K562 (cell line): ENCODE data around the gene KNTC1. TPM values are rescaled to one million over a fixed set of nuclear protein-coding genes. Genes with fewer than 3 reads are reported as not detected.

Source experiments
- ATAC-seq: fragments of 200-7000 bp; cut with Tn5 transposase; 3 replicates; pipeline ENCODE4 v1.9.1; 2020; ENCODE audit warnings: moderate library complexity
- BruUV-seq: library from RNA; stranded (reverse); fragments of 400-500 nt; replicated peaks from 2 replicates; lab custom pipeline; 2021; lab: Mats Ljungman, UMichigan
- CTCF ChIA-PET: fragments of 300-600 bp; formaldehyde crosslinking; extraction: SDS; loops from one replicate; lab custom pipeline; 2021; ENCODE audit warnings: low intra/inter-chr PET ratio; lab: Yijun Ruan, JAX
- POLR2A ChIA-PET: fragments of 300-600, 350-650 bp; sonication (Branson Sonifier 250); formaldehyde crosslinking; extraction: SDS; loops from one replicate; lab custom pipeline; 2021; ENCODE audit warnings: antibody characterized with exemption, inconsistent platforms; lab: Yijun Ruan, JAX
- DNase-seq, 4 experiments: peaks; one replicate each; pipeline versions ENCODE4 v3.0.0 to v3.0.0-alpha.2; 2011 to 2018; ENCODE audit warnings: low spot score in 3 of 4, mixed read lengths in 3 of 4; ENCODE audit errors: extremely low read depth in 1 of 4
- FAIRE-seq: peaks from 2 replicates; lab custom pipeline; 2011; peaks lifted over from hg19 to GRCh38; lab: Jason Lieb, UNC
- H2AFZ ChIP-seq: 2 replicates; pipeline ENCODE4 v1.6.0; 2011; ENCODE audit warnings: low read depth, low read length, control low read depth, inconsistent platforms
- H3K27ac ChIP-seq: fragments of 200-600 bp; 3 replicates; pipeline ENCODE4 v1.8.0; 2011; ENCODE audit warnings: low read depth, mild to moderate bottlenecking, control low read depth, inconsistent platforms, low read length, moderate library complexity, mixed read lengths; ENCODE audit errors: extremely low read depth
- H3K27me3 ChIP-seq, 2 experiments: fragments of 300-600 bp in 1 of 2; 2 replicates in 1 of 2; 3 replicates in 1 of 2; pipeline versions ENCODE4 v1.6.0 to v1.8.0; 2011; ENCODE audit warnings: inconsistent platforms in 2 of 2, low read length in 2 of 2, mild to moderate bottlenecking in 1 of 2, mixed read lengths in 1 of 2, moderate library complexity in 1 of 2; ENCODE audit not compliant: control insufficient read depth in 2 of 2, insufficient read depth in 2 of 2
- H3K36me3 ChIP-seq: fragments of 300-600 bp; 3 replicates; pipeline ENCODE4 v1.8.0; 2011; ENCODE audit warnings: mild to moderate bottlenecking, low read length, inconsistent platforms; ENCODE audit not compliant: control insufficient read depth, insufficient read depth
- H3K4me1 ChIP-seq, 2 experiments: fragments of 200-600 bp in 1 of 2; replicated peaks in 1 of 2; 2 replicates in 1 of 2; 3 replicates in 1 of 2; pipeline versions ENCODE4 v1.5.1 to v1.8.0; 2011; ENCODE audit warnings: inconsistent platforms in 2 of 2, low read length in 2 of 2, mild to moderate bottlenecking in 1 of 2, mixed read lengths in 1 of 2, moderate library complexity in 1 of 2; ENCODE audit not compliant: control insufficient read depth in 2 of 2, insufficient read depth in 2 of 2
- H3K4me2 ChIP-seq: 2 replicates; pipeline ENCODE4 v1.6.1; 2011; ENCODE audit warnings: low read length, control low read depth, inconsistent platforms, mixed read lengths; ENCODE audit not compliant: insufficient read depth
- H3K4me3 ChIP-seq: fragments of 200-600 bp; sonication (generic), shearing (Covaris generic); 2 replicates; pipeline ENCODE4 v1.5.1; 2016; ENCODE audit warnings: control low read depth, inconsistent platforms
- H3K79me2 ChIP-seq: fragments of 200-600 bp; 3 replicates; pipeline ENCODE4 v1.8.0; 2011; ENCODE audit warnings: low read length, inconsistent platforms; ENCODE audit not compliant: control insufficient read depth, insufficient read depth
- H3K9ac ChIP-seq, 2 experiments: 2 replicates each; pipeline versions ENCODE4 v1.6.0 to v1.6.1; 2011; ENCODE audit warnings: low read depth in 2 of 2, low read length in 2 of 2, control low read depth in 1 of 2, inconsistent platforms in 1 of 2, mild to moderate bottlenecking in 1 of 2, mixed read lengths in 1 of 2; ENCODE audit not compliant: insufficient read depth in 1 of 2
- H3K9me1 ChIP-seq: one replicate; pipeline ENCODE4 v1.6.0; 2011; ENCODE audit warnings: inconsistent platforms, mild to moderate bottlenecking, low read length, moderate library complexity; ENCODE audit not compliant: control insufficient read depth, insufficient read depth
- H3K9me3 ChIP-seq: replicated peaks from 2 replicates; pipeline ENCODE4 v1.5.1; 2011; ENCODE audit warnings: low read depth, low read length, inconsistent platforms; ENCODE audit not compliant: control insufficient read depth, insufficient read depth
- H4K20me1 ChIP-seq: replicated peaks from 2 replicates; pipeline ENCODE4 v1.6.1; 2011; ENCODE audit warnings: low read length, inconsistent platforms, mixed read lengths; ENCODE audit not compliant: control insufficient read depth, insufficient read depth
- DDX20 ChIP-seq: fragments of 450-650 bp; IDR thresholded peaks from 2 replicates; pipeline ENCODE4 v1.6.1; 2016; ENCODE audit warnings: missing genetic modification characterization, low read depth, mild to moderate bottlenecking, missing compliant biosample characterization, moderate library complexity
- PTBP1 ChIP-seq: fragments of 200-400 bp; formaldehyde crosslinking; IDR thresholded peaks from 2 replicates; pipeline ENCODE4 v1.6.1; 2017; ENCODE audit warnings: low read depth, low read length
- SRF ChIP-seq, 2 experiments: fragments of 250-450, 450-650 bp in 1 of 2; sonication (Bioruptor Pico) in 1 of 2; sonication (generic) in 1 of 2; formaldehyde crosslinking; IDR thresholded peaks; 2 replicates each; pipeline versions ENCODE4 v1.5.0 to v1.5.1; 2020 to 2022; ENCODE audit warnings: mild to moderate bottlenecking in 1 of 2, missing genetic modification reagents in 1 of 2
- ZBTB26 ChIP-seq: fragments of 450-650 bp; formaldehyde crosslinking; IDR thresholded peaks from 2 replicates; pipeline ENCODE4 v1.4.0; 2022; ENCODE audit warnings: missing genetic modification characterization
- ZNF668 ChIP-seq: fragments of 250-450 bp; sonication (Bioruptor Pico); IDR thresholded peaks from 2 replicates; pipeline ENCODE4 v1.8.0; 2022; ENCODE audit warnings: mild to moderate bottlenecking, inconsistent platforms
- ZNF830 ChIP-seq: fragments of 250-450 bp; sonication (Bioruptor Pico); IDR thresholded peaks from 2 replicates; pipeline ENCODE4 v1.5.0; 2021; ENCODE audit warnings: mild to moderate bottlenecking
- WGBS: fragments of 100-300 bp; shearing (Covaris generic); methylation state at CpG from one replicate; pipeline ENCODE4 v1.1.6; 2016; ENCODE audit warnings: low coverage, mixed read lengths; ENCODE audit not compliant: insufficient coverage; ENCODE audit errors: missing lambda C conversion rate; 5-methylcytosine and 5-hydroxymethylcytosine counted together
- in situ Hi-C: fragments of 300-500 bp; cut with MboI; formaldehyde crosslinking; loops from 4 replicates; pipeline ENCODE4 v1.15.0; 2018; ENCODE audit warnings: inconsistent platforms, mixed read lengths
- intact Hi-C: fragments of 100-400 bp; cut with micrococcal nuclease; formaldehyde crosslinking; loops from 2 replicates; pipeline ENCODE4 v1.14.2; 2022
- polyA plus RNA-seq, 8 experiments: library from polyadenylated mRNA; depleted of rRNA in 4 of 8; stranded (reverse) in 5 of 8; unstranded in 3 of 8; fragments of >200 nt; fragmentation: Nextera tagmentation in 2 of 8; fragmentation: Illumina TruSeq in 1 of 8; extraction: Ambion mirVana in 2 of 8; extraction: Trizol in 1 of 8; gene quantifications; 2 replicates each; pipeline versions ENCODE4 v1.2.1 to v1.2.3, GENCODE V29; 2011 to 2014; ENCODE audit warnings: inconsistent platforms in 1 of 8, missing spikeins in 1 of 8
- total RNA-seq, 7 experiments: library from RNA; depleted of rRNA in 6 of 7; stranded (reverse); fragments of >200 nt in 6 of 7; fragmentation: Illumina TruSeq in 2 of 7; extraction: Trizol in 2 of 7; gene quantifications; 2 replicates each; pipeline versions ENCODE4 v1.2.1 to v1.2.3, GENCODE V29; 2011 to 2021; ENCODE audit warnings: low replicate concordance in 1 of 7

Gene KNTC1
- total and polyA plus RNA-seq, 9 of the 15 experiments (the other 6 are each of a cell fraction or from before 2014, with no cell fraction given) = 38.9 to 135 (median 99.6) TPM

DNA sequence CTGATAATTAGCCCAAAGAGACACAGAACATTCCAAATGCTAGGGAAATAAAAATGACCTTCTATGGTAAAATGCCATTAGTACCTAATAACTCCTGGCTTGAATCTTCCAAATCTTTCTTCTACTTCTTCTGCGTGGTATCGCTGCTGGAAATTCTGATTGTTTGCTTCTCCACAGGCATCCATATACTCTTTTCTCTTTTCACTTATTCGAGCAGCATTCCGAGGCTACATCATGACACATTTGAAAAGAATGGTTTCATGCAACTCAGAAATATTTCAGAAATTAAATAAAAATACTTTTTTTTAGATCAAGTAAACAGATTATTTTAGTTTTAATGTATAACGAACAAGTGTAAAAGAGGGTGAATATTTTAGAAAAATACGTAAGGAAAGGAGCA is 45.2 kb upstream of the KNTC1 start:
- ATAC-seq (no peak), FAIRE-seq (no peak), DNase-seq (no peak)
- TF ChIP-seq SRF (CRISPR knock-in tag; IDR thresholded peaks at IDR 0.05) (peak in 1 of 2 experiments; percentile 52; a peak in 1 of 4 replicates), ZBTB26 (CRISPR knock-in tag) (no peak)
- POLR2A ChIA-PET = interaction anchor here (4.2 to 7.3 kb wide), 2 partner anchors 15 to 82 kb away, joined by 17 to 125 read pairs; partner anchors contain the start of gene ZCCHC8
- Histone ChIP-seq H3K79me2 (peaks cover 3% of the 10 kb centered on the region; the same call in 1 of the 3 replicates), H4K20me1 (no peaks in the 10 kb centered on the region), H3K4me1 (no peaks in the 10 kb centered on the region), H3K36me3 (peaks cover 88% of the 10 kb centered on the region), H3K27ac (no peak overlapping the region), H2AFZ (no peak overlapping the region), H3K9me3 (no peaks in the 10 kb centered on the region), H3K4me3 (no peak overlapping the region), H3K9ac (no peak overlapping the region), H3K27me3 (no peaks in the 10 kb centered on the region), H3K9me1 (no peaks in the 10 kb centered on the region), H3K4me2 (no peak overlapping the region)
- intact Hi-C loops = no loop called here
- 95% methylated on average over 6 of the region's 6 CpGs for WGBS
- no TSS peak for BruUV-seq
- in situ Hi-C loops = no loop called here
- CTCF ChIA-PET = no interaction called here

GRCh38 chr12:122483969-122484368 is 43.1 kb upstream of the KNTC1 start:
- H4K20me1 ChIP-seq = no peaks in the 10 kb centered on the region
- no peaks in the 10 kb centered on the region for H3K9me1 ChIP-seq
- FAIRE-seq (no peak), DNase-seq (no peak), ATAC-seq (no peak)
- WGBS = 86% methylated on average over 5 of the region's 5 CpGs
- H3K27me3 ChIP-seq = no peaks in the 10 kb centered on the region
- no peak overlapping the region; a peak in 1 of 4 replicates for H3K9ac ChIP-seq
- POLR2A ChIA-PET = interaction anchor here (0.6 to 7.3 kb wide), 7 partner anchors 11 to 164 kb away, joined by 3 to 125 read pairs (median 6); partner anchors contain the start of gene ZCCHC8
- no peak overlapping the region for H3K4me2 ChIP-seq
- in situ Hi-C loops (no loop called here), intact Hi-C loops (no loop called here)
- H3K4me1 ChIP-seq = peaks cover 0 to 3% of the 10 kb centered on the region in 2 experiments; a peak in 2 of 5 replicates
- peaks cover 3% of the 10 kb centered on the region; the same call in 1 of the 3 replicates for H3K79me2 ChIP-seq
- H3K36me3 ChIP-seq = peaks cover 91% of the 10 kb centered on the region
- H2AFZ ChIP-seq = no peak overlapping the region
- no peak overlapping the region for H3K4me3 ChIP-seq
- no TSS peak for BruUV-seq
- no peaks in the 10 kb centered on the region for H3K9me3 ChIP-seq
- H3K27ac ChIP-seq = no peak overlapping the region
- CTCF ChIA-PET = interaction anchor here (0.5 kb wide), 1 partner anchor 424 kb away, joined by 3 read pairs; no protein-coding TSS in a partner anchor
- TF ChIP-seq ZNF830 (no peak), ZNF668 (CRISPR knock-in tag) (no peak), PTBP1 (no peak), DDX20 (tag) (no peak)
